ENCODE measurements around the gene ROR1. TPM values are rescaled to one million over a fixed set of nuclear protein-coding genes. Genes with fewer than 3 reads are reported as not detected.
A peak's percentile ranks its signal among the peaks of the same experiment; 100 is the strongest.

Gene ROR1
- polyA plus RNA-seq, 1 of the 3 experiments (the other 2 are of a cell fraction), result 4.0 TPM

GRCh38 chr1:63772876-63773275, 941 bp upstream of the ROR1 start:
- no peaks in the 10 kb centered on the region for H3K9me2 ChIP-seq
- no peak overlapping the region for H3K27ac ChIP-seq (ENCODE audit: low read depth in 2 of 2, low read length in 1 of 2)
- no peaks in the 10 kb centered on the region; the same call in 1 of the 2 replicates for H4K20me1 ChIP-seq (ENCODE audit: insufficient read depth)
- CTCF ChIA-PET, result interaction anchor here (0.6 to 6.0 kb wide), 31 partner anchors 8 to 475 kb away, joined by 3 to 61 read pairs (median 4); no protein-coding TSS in a partner anchor
- H3F3A ChIP-seq (replicated peaks; ENCODE audit: insufficient read depth), result no peaks in the 10 kb centered on the region
- H3K4me1 ChIP-seq (ENCODE audit: control insufficient read depth in 1 of 2, insufficient read depth in 2 of 2, low read depth in 1 of 2, low read length in 1 of 2), result peaks cover 0 to 9% of the 10 kb centered on the region in 2 experiments; a peak in 3 of 4 replicates
- no peak overlapping the region for H3K4me3 ChIP-seq (ENCODE audit: low read depth in 2 of 2, low read length in 1 of 2)
- no peak for TF ChIP-seq ELF1 (IDR thresholded peaks at IDR 0.05)
- TF ChIP-seq SMC3 (IDR thresholded peaks at IDR 0.05; ENCODE audit: low read depth, low read length), result no peak
- TF ChIP-seq TAF1 (IDR thresholded peaks at IDR 0.05; ENCODE audit: borderline replicate concordance, low read depth, low read length), result no peak
- TF ChIP-seq MXI1 (IDR thresholded peaks at IDR 0.05; ENCODE audit: low read depth, low read length), result no peak
- no peak for TF ChIP-seq GATA2 (CRISPR knock-in tag; IDR thresholded peaks at IDR 0.05)
- DNase-seq, result no peak
- H3K79me2 ChIP-seq (ENCODE audit: insufficient read depth), result no peaks in the 10 kb centered on the region
- H3K4me2 ChIP-seq, result no peak overlapping the region
- no peaks in the 10 kb centered on the region for H3K27me3 ChIP-seq (ENCODE audit: insufficient read depth)
- WGBS (ENCODE audit: low lambda C conversion rate), result 70% methylated on average over 2 of the region's 2 CpGs
- no peak overlapping the region for H2AFZ ChIP-seq (ENCODE audit: low read depth)
- no peak overlapping the region for H3K9ac ChIP-seq
- POLR2A ChIA-PET, result interaction anchor here (1.3 kb wide), 1 partner anchor 44 kb away, joined by 3 read pairs; no protein-coding TSS in a partner anchor
- no peaks in the 10 kb centered on the region for H3K36me3 ChIP-seq (replicated peaks in 1 of 2; ENCODE audit: control insufficient read depth in 1 of 2, insufficient read depth in 2 of 2, low read length in 1 of 2)
- H3K9me3 ChIP-seq, result no peaks in the 10 kb centered on the region

- ChIA-PET POLR2A (interaction anchor here (1.1 to 1.3 kb wide), 2 partner anchors 44 to 364 kb away, joined by 3 read pairs; no protein-coding TSS in a partner anchor), CTCF (interaction anchor here (0.6 to 6.0 kb wide), 34 partner anchors 9 to 624 kb away, joined by 3 to 61 read pairs (median 4); no protein-coding TSS in a partner anchor)
- Histone ChIP-seq H3K27me3 (ENCODE audit: insufficient read depth) (no peaks in the 10 kb centered on the region), H3K36me3 (replicated peaks in 1 of 2; ENCODE audit: control insufficient read depth in 1 of 2, insufficient read depth in 2 of 2, low read length in 1 of 2) (no peaks in the 10 kb centered on the region), H3K4me1 (ENCODE audit: control insufficient read depth in 1 of 2, insufficient read depth in 2 of 2, low read depth in 1 of 2, low read length in 1 of 2) (peaks cover 0 to 11% of the 10 kb centered on the region in 2 experiments; a peak in 3 of 4 replicates), H2AFZ (ENCODE audit: low read depth) (no peak overlapping the region; the same call in 1 of the 2 replicates), H4K20me1 (ENCODE audit: insufficient read depth) (no peaks in the 10 kb centered on the region; the same call in 1 of the 2 replicates), H3K9me3 (no peaks in the 10 kb centered on the region), H3K4me2 (peak overlapping the region; percentile 76), H3K27ac (ENCODE audit: low read depth in 2 of 2, low read length in 1 of 2) (peak overlapping the region; percentile 15 to 72; a peak in 3 of 4 replicates), H3K9me2 (no peaks in the 10 kb centered on the region), H3K9ac (peak overlapping the region; percentile 17; the same call in 1 of the 2 replicates), H3F3A (replicated peaks; ENCODE audit: insufficient read depth) (no peaks in the 10 kb centered on the region), H3K79me2 (ENCODE audit: insufficient read depth) (no peaks in the 10 kb centered on the region), H3K4me3 (ENCODE audit: low read depth in 2 of 2, low read length in 1 of 2) (peak overlapping the region; percentile 84 to 91)
- DNase-seq, result no peak
- no peak for TF ChIP-seq ELF1 (IDR thresholded peaks at IDR 0.05)
- no peak for TF ChIP-seq PBX3 (IDR thresholded peaks at IDR 0.05)
- TF ChIP-seq MXI1 (IDR thresholded peaks at IDR 0.05; ENCODE audit: low read depth, low read length), result no peak
- TF ChIP-seq REST (IDR thresholded peaks at IDR 0.05; ENCODE audit: low read depth, low read length), result no peak
- TF ChIP-seq FOXM1 (IDR thresholded peaks at IDR 0.05; ENCODE audit: low read depth), result no peak
- TF ChIP-seq EZH2phosphoT487 (IDR thresholded peaks at IDR 0.05; ENCODE audit: borderline replicate concordance, low read depth), result no peak
- no peak for TF ChIP-seq MAX (IDR thresholded peaks at IDR 0.05; ENCODE audit: low read depth)
- no peak for TF ChIP-seq RXRA (IDR thresholded peaks at IDR 0.05; ENCODE audit: borderline replicate concordance, low read depth)
- no peak for TF ChIP-seq NFIC (IDR thresholded peaks at IDR 0.05; ENCODE audit: borderline replicate concordance)
- no peak for TF ChIP-seq MEF2A (IDR thresholded peaks at IDR 0.05; ENCODE audit: borderline replicate concordance, low read depth)
- TF ChIP-seq JUND (IDR thresholded peaks at IDR 0.05), result no peak
- no peak for TF ChIP-seq NRF1 (IDR thresholded peaks at IDR 0.05; ENCODE audit: low read depth, low read length)
- TF ChIP-seq YY1 (IDR thresholded peaks at IDR 0.05; ENCODE audit: low read depth), result no peak
- no peak for TF ChIP-seq SMC3 (IDR thresholded peaks at IDR 0.05; ENCODE audit: low read depth, low read length)
- no peak for TF ChIP-seq CTCF (IDR thresholded peaks at IDR 0.05)
- TF ChIP-seq TAF1 (IDR thresholded peaks at IDR 0.05; ENCODE audit: borderline replicate concordance, low read depth, low read length), result no peak
- TF ChIP-seq TCF12 (IDR thresholded peaks at IDR 0.05), result no peak
- no peak for TF ChIP-seq SIN3A (IDR thresholded peaks at IDR 0.05; ENCODE audit: borderline replicate concordance, low read depth, low read length)
- TF ChIP-seq GABPA (IDR thresholded peaks at IDR 0.05; ENCODE audit: low read depth), result no peak
- whole genome bisulfite sequencing (ENCODE audit: low lambda C conversion rate), result 2% methylated on average over 7 of the region's 9 CpGs
Measured at GRCh38 chr1:63773496-63773814, 362 bp upstream of the ROR1 start.
